H1 (cell line): ENCODE measurements around the gene WDR89. TPM values are rescaled to one million over a fixed set of nuclear protein-coding genes. Genes with fewer than 3 reads are reported as not detected.

Source experiments
- E2F6 ChIP-seq: IDR thresholded peaks from 2 replicates; pipeline ENCODE4 v1.6.1; 2012; ENCODE audit warnings: inconsistent platforms
- SIRT6 ChIP-seq: IDR thresholded peaks from one replicate; pipeline ENCODE4 v1.7.1; 2012; ENCODE audit warnings: low read length, inconsistent platforms
- polyA plus RNA-seq, 7 experiments: library from polyadenylated mRNA; depleted of rRNA in 3 of 7; stranded (reverse) in 5 of 7; unstranded in 2 of 7; fragments of >200 nt in 5 of 7; fragments of 200-250 nt in 2 of 7; gene quantifications; 1 replicate in 5 of 7; 2 replicates in 1 of 7; 4 replicates in 1 of 7; pipeline versions ENCODE4 v1.2.1 to v1.2.3, GENCODE V29; 2011 to 2013; ENCODE audit warnings: missing spikeins in 2 of 7, mixed read lengths in 2 of 7
- total RNA-seq: library from RNA; stranded (reverse); fragmentation: NEBNext Ultra II Directional; extraction: Animal tissue kit (Norgen Biotek cat#: 25700); gene quantifications from 2 replicates; pipeline ENCODE4 v1.2.1, GENCODE V29; 2021

Gene WDR89
- total and polyA plus RNA-seq, 2 of the 8 experiments (the other 6 are each of a cell fraction or from before 2014, with no cell fraction given), result 8.3 to 32.9 TPM

- TF ChIP-seq SIRT6 (no peak), E2F6 (no peak)
Measured at GRCh38 chr14:63563370-63564026, 78.2 kb downstream of the WDR89 start (continued).
